ENCODE measurements around the gene C4orf50. TPM values are rescaled to one million over a fixed set of nuclear protein-coding genes. Genes with fewer than 3 reads are reported as not detected.

Gene C4orf50
- total RNA-seq, 1 donor from 2014 or later = not detected

DNA sequence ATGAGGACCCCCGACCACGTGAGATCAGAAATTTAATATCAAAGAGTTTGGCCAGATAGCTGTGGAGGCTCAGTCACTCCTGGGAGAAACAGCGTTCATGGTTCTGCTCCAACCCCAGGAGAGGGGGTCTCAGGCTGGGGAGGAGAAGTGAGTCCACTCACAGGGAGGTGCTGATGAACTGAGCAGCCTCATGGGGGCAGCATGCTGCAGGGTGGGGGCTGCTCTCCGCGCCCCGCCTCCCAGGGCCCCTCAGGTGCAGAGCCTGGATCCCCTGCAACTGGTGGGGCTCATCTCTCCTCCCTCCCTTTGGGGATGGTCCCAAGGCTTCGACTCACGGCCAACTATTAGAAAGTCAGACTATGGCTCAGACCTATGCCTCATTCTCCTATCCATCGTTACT, 26.6 kb upstream of the C4orf50 start:
- TF ChIP-seq, protein P1, sequence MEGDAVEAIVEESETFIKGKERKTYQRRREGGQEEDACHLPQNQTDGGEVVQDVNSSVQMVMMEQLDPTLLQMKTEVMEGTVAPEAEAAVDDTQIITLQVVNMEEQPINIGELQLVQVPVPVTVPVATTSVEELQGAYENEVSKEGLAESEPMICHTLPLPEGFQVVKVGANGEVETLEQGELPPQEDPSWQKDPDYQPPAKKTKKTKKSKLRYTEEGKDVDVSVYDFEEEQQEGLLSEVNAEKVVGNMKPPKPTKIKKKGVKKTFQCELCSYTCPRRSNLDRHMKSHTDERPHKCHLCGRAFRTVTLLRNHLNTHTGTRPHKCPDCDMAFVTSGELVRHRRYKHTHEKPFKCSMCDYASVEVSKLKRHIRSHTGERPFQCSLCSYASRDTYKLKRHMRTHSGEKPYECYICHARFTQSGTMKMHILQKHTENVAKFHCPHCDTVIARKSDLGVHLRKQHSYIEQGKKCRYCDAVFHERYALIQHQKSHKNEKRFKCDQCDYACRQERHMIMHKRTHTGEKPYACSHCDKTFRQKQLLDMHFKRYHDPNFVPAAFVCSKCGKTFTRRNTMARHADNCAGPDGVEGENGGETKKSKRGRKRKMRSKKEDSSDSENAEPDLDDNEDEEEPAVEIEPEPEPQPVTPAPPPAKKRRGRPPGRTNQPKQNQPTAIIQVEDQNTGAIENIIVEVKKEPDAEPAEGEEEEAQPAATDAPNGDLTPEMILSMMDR (IDR thresholded peaks at IDR 0.05) = no peak
- Mint-ChIP-seq H3K27ac (ENCODE audit: unreplicated experiment) (no peak overlapping the region), H3K36me3 (ENCODE audit: low read depth) (no peaks in the 10 kb centered on the region), H3K4me3 (ENCODE audit: unreplicated experiment) (no peak overlapping the region), H3K4me1 (ENCODE audit: low read depth) (no peaks in the 10 kb centered on the region), H3K27me3 (ENCODE audit: low read depth) (peaks cover 56% of the 10 kb centered on the region), H3K9me3 (ENCODE audit: low read depth) (no peaks in the 10 kb centered on the region)
- no peak for DNase-seq (ENCODE audit: low spot score)

DNA sequence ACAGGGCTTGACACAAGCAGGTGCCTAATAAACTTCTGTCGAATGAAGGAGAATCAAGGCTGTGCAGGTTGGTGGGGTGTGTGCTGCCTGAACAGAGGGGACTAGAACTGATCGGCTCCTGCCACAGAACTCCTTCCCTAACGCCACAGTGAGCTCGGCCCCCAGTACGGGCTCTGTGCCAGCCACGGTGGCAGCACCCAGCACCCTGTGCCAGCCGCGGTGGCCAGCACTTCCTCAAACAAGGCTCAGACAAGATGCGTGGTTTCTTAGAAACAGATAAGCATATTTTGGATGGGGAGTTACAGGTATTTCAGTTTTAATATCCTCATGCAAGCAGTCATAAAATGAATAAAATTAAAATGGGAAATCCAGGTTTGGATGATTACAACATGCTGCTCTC, 26.0 kb upstream of the C4orf50 start:
- Mint-ChIP-seq H3K27ac (ENCODE audit: unreplicated experiment) (no peak overlapping the region), H3K9me3 (ENCODE audit: low read depth) (no peaks in the 10 kb centered on the region), H3K4me3 (ENCODE audit: unreplicated experiment) (no peak overlapping the region), H3K36me3 (ENCODE audit: low read depth) (no peaks in the 10 kb centered on the region), H3K27me3 (ENCODE audit: low read depth) (peaks cover 56% of the 10 kb centered on the region), H3K4me1 (ENCODE audit: low read depth) (no peaks in the 10 kb centered on the region)
- DNase-seq (ENCODE audit: low spot score) = peak; percentile 54
- TF ChIP-seq, protein P1 (IDR thresholded peaks at IDR 0.05) = no peak

DNA sequence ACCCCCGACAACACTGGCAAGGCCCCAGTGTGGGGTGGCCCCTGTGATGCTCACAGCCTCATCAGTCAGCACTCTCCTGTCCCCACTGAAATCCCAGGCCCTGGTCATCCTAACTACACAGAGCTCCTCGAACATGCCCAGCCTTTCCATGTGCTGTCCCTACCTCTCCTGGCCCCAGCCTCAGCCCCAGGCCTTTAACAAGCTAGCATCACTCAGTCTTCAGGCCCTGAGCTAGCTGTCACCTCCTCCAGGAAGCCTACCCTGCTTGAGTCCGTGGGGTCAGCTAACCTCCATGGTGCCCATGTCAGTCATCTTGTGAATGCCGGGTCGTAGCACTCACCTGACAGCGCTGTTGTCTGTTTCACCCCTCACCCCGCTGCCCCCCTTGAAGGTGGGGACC, 25.6 kb upstream of the C4orf50 start:
- no peaks in the 10 kb centered on the region for H3K4me1 Mint-ChIP-seq (ENCODE audit: low read depth)
- no peak overlapping the region for H3K4me3 Mint-ChIP-seq (ENCODE audit: unreplicated experiment)
- no peak overlapping the region for H3K27ac Mint-ChIP-seq (ENCODE audit: unreplicated experiment)
- no peaks in the 10 kb centered on the region for H3K36me3 Mint-ChIP-seq (ENCODE audit: low read depth)
- no peaks in the 10 kb centered on the region for H3K9me3 Mint-ChIP-seq (ENCODE audit: low read depth)
- TF ChIP-seq, protein P1 (IDR thresholded peaks at IDR 0.05) = no peak
- DNase-seq (ENCODE audit: low spot score) = peak; percentile 60
- peaks cover 58% of the 10 kb centered on the region for H3K27me3 Mint-ChIP-seq (ENCODE audit: low read depth)

DNA sequence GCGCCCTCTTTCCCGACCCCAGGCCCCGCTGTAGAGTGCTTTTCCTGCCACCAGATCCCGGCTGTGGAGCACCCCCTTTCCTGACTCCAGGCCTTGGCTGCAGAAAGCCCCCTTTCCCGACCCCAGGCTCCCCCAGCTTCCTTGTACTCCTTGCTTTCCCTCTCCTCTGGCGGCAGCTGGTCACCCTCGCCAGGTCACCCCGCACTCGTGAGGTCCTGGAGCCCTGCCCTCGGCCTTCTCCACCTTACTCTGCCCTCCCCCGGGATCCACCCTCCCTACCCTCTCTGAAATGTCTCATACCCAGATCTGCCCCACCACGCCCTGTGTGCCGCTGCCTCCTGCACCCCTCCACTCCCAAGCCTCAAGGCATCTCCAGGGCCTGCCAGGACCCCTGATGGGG, 25.0 kb upstream of the C4orf50 start:
- TF ChIP-seq, protein P1 (IDR thresholded peaks at IDR 0.05) = no peak
- peak; percentile 67 for DNase-seq (ENCODE audit: low spot score)
- Mint-ChIP-seq H3K4me1 (ENCODE audit: low read depth) (no peaks in the 10 kb centered on the region), H3K36me3 (ENCODE audit: low read depth) (no peaks in the 10 kb centered on the region), H3K9me3 (ENCODE audit: low read depth) (no peaks in the 10 kb centered on the region), H3K4me3 (ENCODE audit: unreplicated experiment) (no peak overlapping the region), H3K27me3 (ENCODE audit: low read depth) (peaks cover 57% of the 10 kb centered on the region), H3K27ac (ENCODE audit: unreplicated experiment) (no peak overlapping the region)

DNA sequence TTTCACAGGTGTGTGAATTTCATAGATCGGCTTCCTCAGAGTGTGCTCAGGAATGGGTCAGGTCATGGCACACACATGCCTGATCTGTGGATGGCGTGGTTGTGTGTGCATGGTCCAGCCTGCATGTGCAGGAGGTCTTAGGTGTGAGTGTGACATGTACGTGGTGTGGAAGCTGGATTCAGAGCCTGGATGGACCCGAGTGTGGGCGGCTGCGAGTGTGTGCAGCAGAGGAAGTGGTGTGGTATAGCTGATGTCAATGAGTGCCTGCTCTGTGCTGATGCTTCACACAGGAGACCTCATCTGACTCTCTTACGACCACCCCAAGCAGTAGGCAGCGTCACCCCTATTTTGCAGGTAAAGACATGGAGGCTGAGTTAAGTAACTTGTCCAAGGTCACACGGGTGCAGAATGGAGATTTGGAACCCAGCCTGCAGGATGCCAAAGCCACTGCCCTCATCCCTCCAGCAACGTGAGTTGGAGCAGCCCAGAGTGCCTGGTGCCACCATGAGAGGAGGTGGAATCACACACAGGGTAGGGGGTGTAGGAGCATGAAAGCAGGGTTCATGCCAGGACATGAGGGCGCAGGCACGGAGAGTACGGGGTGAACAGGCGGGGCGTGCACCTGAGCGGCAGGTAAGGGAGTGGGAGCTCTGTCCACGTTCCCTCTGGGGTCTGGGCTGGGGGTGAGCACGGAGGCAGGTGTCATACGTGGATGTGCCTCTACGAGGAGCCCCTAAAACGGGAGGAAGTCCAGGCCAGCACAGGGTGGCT, 24.2 kb upstream of the C4orf50 start:
- no peak overlapping the region for H3K27ac Mint-ChIP-seq (ENCODE audit: unreplicated experiment)

More for the DNA sequence above, 24.2 kb upstream of the C4orf50 start:
- Mint-ChIP-seq H3K36me3 (ENCODE audit: low read depth) (no peaks in the 10 kb centered on the region), H3K27me3 (ENCODE audit: low read depth) (peaks cover 53% of the 10 kb centered on the region), H3K4me3 (ENCODE audit: unreplicated experiment) (no peak overlapping the region), H3K9me3 (ENCODE audit: low read depth) (no peaks in the 10 kb centered on the region), H3K4me1 (ENCODE audit: low read depth) (no peaks in the 10 kb centered on the region)
- TF ChIP-seq, protein P1 (IDR thresholded peaks at IDR 0.05) = no peak
- peak; percentile 60 for DNase-seq (ENCODE audit: low spot score)

Measured in chondrocyte (in vitro differentiated cells).